DMS 273 treated with DMSO at 0.1 percent for 48 hours (cell line): ENCODE measurements around the gene ZNF280A.

Experiments
- DNase-seq: peaks from one replicate; lab custom pipeline; 2025; lab: John Stamatoyannopoulos, UW

The ZNF280A gene

GRCh38 chr22:22467112-22467511, 53.0 kb downstream of the ZNF280A start:
- DNase-seq: no peak

- no peak for DNase-seq
These were observed 54.3 kb downstream of the ZNF280A start for GRCh38 chr22:22465782-22466181.

GRCh38 chr22:22465094-22465602, 54.9 kb downstream of the ZNF280A start:
- DNase-seq: no peak

GRCh38 chr22:22464541-22465054, 55.5 kb downstream of the ZNF280A start:
- no peak for DNase-seq

- DNase-seq: no peak
These were observed 56.1 kb downstream of the ZNF280A start for GRCh38 chr22:22463855-22464540.
